IPS-15b (cell line): ENCODE measurements around the gene CDK5.
"Not testable (repeated sequence)": the region's sequence is repeated elsewhere in the genome, so short reads cannot be mapped to it uniquely, and the experiment has no call there.

Experiments used
- H3K27me3 ChIP-seq: one replicate; pipeline ENCODE4 v1.6.1; 2013; ENCODE audit warnings: low read length; ENCODE audit not compliant: control insufficient read depth, insufficient read depth
- H3K36me3 ChIP-seq: one replicate; pipeline ENCODE4 v1.6.1; 2013; ENCODE audit warnings: low read length; ENCODE audit not compliant: control insufficient read depth, insufficient read depth
- H3K4me1 ChIP-seq: one replicate; pipeline ENCODE4 v1.6.1; 2013; ENCODE audit warnings: mild to moderate bottlenecking, low read length; ENCODE audit not compliant: control insufficient read depth, insufficient read depth
- H3K4me3 ChIP-seq: one replicate; pipeline ENCODE4 v1.5.1; 2013; ENCODE audit warnings: low read depth, low read length
- H3K9ac ChIP-seq: one replicate; pipeline ENCODE4 v1.6.1; 2013; ENCODE audit warnings: low read depth, mild to moderate bottlenecking, low read length
- H3K9me3 ChIP-seq: one replicate; pipeline ENCODE4 v1.6.1; 2013; ENCODE audit warnings: mild to moderate bottlenecking, low read length; ENCODE audit not compliant: control insufficient read depth, insufficient read depth

The CDK5 gene

DNA sequence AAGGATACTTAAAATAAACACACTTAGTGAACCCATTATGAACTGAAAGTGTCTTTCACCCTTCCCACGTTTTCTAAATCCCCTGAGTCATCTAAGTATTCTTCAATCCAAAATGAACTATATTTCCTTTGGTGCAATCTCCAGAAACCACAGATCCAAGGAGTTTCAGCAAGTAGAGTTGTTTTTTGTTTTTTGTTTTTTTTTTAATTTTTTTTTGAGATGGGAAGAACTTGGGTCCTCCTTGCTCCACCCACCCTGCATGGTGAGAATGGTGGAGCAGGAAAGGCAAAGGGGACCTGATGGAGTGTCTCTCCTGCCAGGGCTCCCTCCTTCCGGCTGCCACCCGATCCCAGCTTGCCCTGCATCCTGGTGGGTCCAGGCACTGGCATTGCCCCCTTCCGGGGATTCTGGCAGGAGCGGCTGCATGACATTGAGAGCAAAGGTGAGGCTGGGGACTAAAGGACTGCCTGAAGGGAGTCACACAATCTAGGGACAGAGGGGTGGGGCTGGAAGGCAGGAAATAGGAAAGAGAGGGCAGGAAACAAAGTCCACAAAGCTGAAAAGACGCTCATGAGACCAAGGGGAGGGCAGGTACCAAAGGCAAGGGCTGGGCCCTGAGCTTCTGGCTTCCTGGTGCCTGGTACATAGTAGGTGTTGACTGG, 45.5 kb downstream of the CDK5 start:
- Histone ChIP-seq H3K9me3 (no peaks in the 10 kb centered on the region), H3K4me1 (peaks cover 4% of the 10 kb centered on the region), H3K9ac (no peak overlapping the region), H3K4me3 (no peak overlapping the region), H3K27me3 (peaks cover 24% of the 10 kb centered on the region), H3K36me3 (no peaks in the 10 kb centered on the region)

DNA sequence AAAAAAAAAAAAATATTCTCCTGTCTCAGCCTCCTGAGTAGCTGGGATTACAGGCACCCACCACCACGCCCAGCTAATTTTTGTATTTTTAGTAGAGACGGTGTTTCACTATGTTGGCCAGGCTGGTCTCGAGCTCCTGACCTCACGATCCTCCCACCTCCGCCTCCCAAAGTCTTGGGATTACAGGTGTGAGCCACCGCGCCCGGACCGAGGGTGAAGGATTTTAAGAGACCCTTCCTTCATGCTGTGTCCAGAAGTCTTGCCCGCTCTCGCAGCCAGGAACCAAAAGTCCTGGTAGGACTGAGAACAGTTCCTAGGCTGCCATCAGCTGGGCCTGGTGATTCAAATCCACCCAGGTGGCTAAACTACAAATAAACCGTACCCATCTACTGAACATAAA, 46.1 kb downstream of the CDK5 start:
- H3K4me3 ChIP-seq, H3K4me1 ChIP-seq, H3K9me3 ChIP-seq, H3K9ac ChIP-seq, H3K36me3 ChIP-seq: not testable (repeated sequence)
- peaks cover 22% of the 10 kb centered on the region for H3K27me3 ChIP-seq

DNA sequence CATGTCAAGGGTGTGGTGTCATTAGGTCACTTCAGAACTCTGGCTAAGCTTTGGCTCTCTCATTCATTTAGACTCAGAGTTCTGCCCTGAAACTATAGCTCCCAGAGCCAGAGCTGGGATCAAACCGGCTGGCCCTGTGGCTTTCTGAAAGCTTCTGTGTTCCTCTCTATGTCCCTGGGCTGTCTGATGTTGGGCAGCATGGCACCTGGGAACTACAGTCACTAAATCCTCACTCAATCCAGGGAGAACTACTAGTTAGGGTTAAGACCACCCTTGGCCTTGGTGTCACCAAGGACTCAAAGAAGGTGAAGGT, 46.6 kb downstream of the CDK5 start:
- Histone ChIP-seq H3K27me3 (peaks cover 20% of the 10 kb centered on the region), H3K36me3 (no peaks in the 10 kb centered on the region), H3K4me3 (no peak overlapping the region), H3K9ac (no peak overlapping the region), H3K4me1 (peaks cover 4% of the 10 kb centered on the region), H3K9me3 (no peaks in the 10 kb centered on the region)

GRCh38 chr7:151010307-151011096, 47.2 kb downstream of the CDK5 start:
- H3K27me3 ChIP-seq = peaks cover 17% of the 10 kb centered on the region
- H3K4me3 ChIP-seq = no peak overlapping the region
- H3K4me1 ChIP-seq = peaks cover 4% of the 10 kb centered on the region
- no peak overlapping the region for H3K9ac ChIP-seq
- H3K36me3 ChIP-seq = no peaks in the 10 kb centered on the region
- H3K9me3 ChIP-seq = no peaks in the 10 kb centered on the region

GRCh38 chr7:151010037-151010306, 47.7 kb downstream of the CDK5 start:
- peaks cover 12% of the 10 kb centered on the region for H3K27me3 ChIP-seq
- H3K36me3 ChIP-seq = no peaks in the 10 kb centered on the region
- H3K9me3 ChIP-seq = no peaks in the 10 kb centered on the region
- no peak overlapping the region for H3K4me3 ChIP-seq
- no peak overlapping the region for H3K9ac ChIP-seq
- peaks cover 4% of the 10 kb centered on the region for H3K4me1 ChIP-seq

- H3K27me3 ChIP-seq = peaks cover 10% of the 10 kb centered on the region
- H3K9ac ChIP-seq = no peak overlapping the region
- no peaks in the 10 kb centered on the region for H3K9me3 ChIP-seq
- H3K4me1 ChIP-seq = peaks cover 4% of the 10 kb centered on the region
- no peaks in the 10 kb centered on the region for H3K36me3 ChIP-seq
- H3K4me3 ChIP-seq = no peak overlapping the region
These were observed 48.2 kb downstream of the CDK5 start for GRCh38 chr7:151009327-151010036.

- H3K4me1 ChIP-seq = peaks cover 4% of the 10 kb centered on the region
- no peaks in the 10 kb centered on the region for H3K36me3 ChIP-seq
- H3K4me3 ChIP-seq = peak overlapping the region; percentile 23
- peaks cover 6% of the 10 kb centered on the region for H3K27me3 ChIP-seq
- H3K9me3 ChIP-seq = no peaks in the 10 kb centered on the region
- no peak overlapping the region for H3K9ac ChIP-seq
These were observed 49.0 kb downstream of the CDK5 start for GRCh38 chr7:151008511-151009323.

DNA sequence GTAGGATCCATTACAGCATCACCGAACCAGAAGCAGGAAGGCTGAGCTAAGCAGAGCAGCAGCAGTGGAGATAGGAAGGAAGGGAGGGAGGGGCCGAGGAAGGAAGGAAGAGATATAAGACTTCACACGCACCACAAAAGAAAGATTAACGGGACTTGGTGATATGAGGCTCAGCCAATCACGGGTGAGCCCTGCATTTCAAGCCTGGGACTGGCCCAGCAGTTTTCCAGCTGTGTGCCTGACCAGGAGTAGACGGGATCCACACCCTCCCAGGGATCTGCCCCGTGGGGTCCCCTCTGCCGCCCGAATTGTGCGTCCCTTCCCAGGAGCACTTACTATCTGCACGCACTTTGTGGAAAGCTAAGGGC, 49.6 kb downstream of the CDK5 start:
- H3K4me1 ChIP-seq = peaks cover 4% of the 10 kb centered on the region
- peak overlapping the region; percentile 23 for H3K4me3 ChIP-seq
- H3K9ac ChIP-seq = no peak overlapping the region
- H3K36me3 ChIP-seq = no peaks in the 10 kb centered on the region
- peaks cover 6% of the 10 kb centered on the region for H3K27me3 ChIP-seq
- H3K9me3 ChIP-seq = no peaks in the 10 kb centered on the region

- H3K36me3 ChIP-seq = no peaks in the 10 kb centered on the region
- H3K4me3 ChIP-seq = no peak overlapping the region
- no peak overlapping the region for H3K9ac ChIP-seq
- H3K9me3 ChIP-seq = no peaks in the 10 kb centered on the region
- peaks cover 4% of the 10 kb centered on the region for H3K27me3 ChIP-seq
- H3K4me1 ChIP-seq = peaks cover 3% of the 10 kb centered on the region
These were observed 50.2 kb downstream of the CDK5 start for GRCh38 chr7:151007469-151007898.

DNA sequence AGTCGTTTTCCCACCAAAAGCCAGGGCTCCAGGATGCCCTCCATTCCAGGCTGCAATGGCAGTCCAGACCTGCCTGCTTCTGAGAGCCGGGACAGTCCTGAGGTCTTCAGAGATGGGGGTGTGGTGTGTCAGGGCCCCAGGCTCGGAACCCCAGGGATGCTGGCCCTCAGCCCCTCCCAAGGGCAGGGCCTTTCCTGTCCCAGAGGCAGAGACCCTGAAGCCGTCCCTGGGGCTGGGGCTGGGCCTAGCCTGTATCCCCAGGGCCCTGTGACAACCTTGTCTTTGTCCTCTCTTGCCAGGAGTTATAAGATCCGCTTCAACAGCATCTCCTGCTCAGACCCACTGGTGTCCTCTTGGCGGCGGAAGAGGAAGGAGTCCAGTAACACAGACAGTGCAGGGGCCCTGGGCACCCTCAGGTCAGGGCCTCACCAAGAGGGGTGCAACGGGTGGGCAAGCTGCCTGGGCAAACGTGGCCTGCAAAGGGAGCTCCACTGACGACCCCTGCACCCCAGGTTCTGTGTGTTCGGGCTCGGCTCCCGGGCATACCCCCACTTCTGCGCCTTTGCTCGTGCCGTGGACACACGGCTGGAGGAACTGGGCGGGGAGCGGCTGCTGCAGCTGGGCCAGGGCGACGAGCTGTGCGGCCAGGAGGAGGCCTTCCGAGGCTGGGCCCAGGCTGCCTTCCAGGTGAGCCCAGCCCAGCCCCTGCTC, 51.0 kb downstream of the CDK5 start:
- H3K4me1 ChIP-seq = no peaks in the 10 kb centered on the region

DNA sequence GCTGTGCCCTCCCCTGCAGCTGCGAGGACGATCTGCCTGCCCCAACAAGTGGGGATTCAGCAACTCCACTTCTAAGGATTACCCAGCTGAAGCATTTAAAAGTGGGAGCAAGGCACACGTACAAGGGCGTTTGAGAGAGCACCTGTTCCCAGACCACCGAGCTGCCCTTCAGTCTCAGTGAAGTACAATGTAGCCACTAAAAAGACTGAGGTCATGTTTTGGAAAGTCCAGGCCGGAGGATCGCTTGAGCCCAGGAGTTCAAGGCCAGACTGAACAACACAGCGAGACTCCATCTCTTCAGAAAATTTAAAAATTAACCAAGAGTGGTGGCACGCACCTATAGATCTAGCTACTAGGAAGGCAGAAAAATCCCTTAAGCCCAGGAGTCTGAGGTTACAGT, 52.1 kb downstream of the CDK5 start:
- H3K9ac ChIP-seq = no peak overlapping the region
- H3K27me3 ChIP-seq = no peaks in the 10 kb centered on the region
- no peaks in the 10 kb centered on the region for H3K36me3 ChIP-seq
- no peaks in the 10 kb centered on the region for H3K4me1 ChIP-seq
- H3K9me3 ChIP-seq = no peaks in the 10 kb centered on the region
- no peak overlapping the region for H3K4me3 ChIP-seq

More for the DNA sequence above, 51.0 kb downstream of the CDK5 start:
- Histone ChIP-seq H3K9ac (no peak overlapping the region), H3K4me3 (no peak overlapping the region), H3K27me3 (no peaks in the 10 kb centered on the region), H3K9me3 (no peaks in the 10 kb centered on the region), H3K36me3 (no peaks in the 10 kb centered on the region)
